GM12891 (cell line): ENCODE measurements around the gene MRM3. TPM values are rescaled to one million over a fixed set of nuclear protein-coding genes. Genes with fewer than 3 reads are reported as not detected.

Source experiments
- DNase-seq: peaks from one replicate; pipeline ENCODE4 v3.0.0; 2011; ENCODE audit warnings: low spot score; ENCODE audit not compliant: insufficient read length
- FAIRE-seq: peaks from 2 replicates; lab custom pipeline; 2011; peaks lifted over from hg19 to GRCh38; lab: Jason Lieb, UNC
- PAX5 ChIP-seq: IDR thresholded peaks from 2 replicates; pipeline ENCODE4 v1.6.1; 2011; ENCODE audit warnings: low read length, moderate library complexity, mild to moderate bottlenecking; ENCODE audit not compliant: insufficient read depth, severe bottlenecking
- POLR2A ChIP-seq: IDR thresholded peaks from 2 replicates; pipeline ENCODE4 v1.6.1; 2011; ENCODE audit warnings: low read depth, low read length, control low read depth
- POLR2AphosphoS5 ChIP-seq: IDR thresholded peaks from 2 replicates; pipeline ENCODE4 v1.6.1; 2011; ENCODE audit warnings: low read depth, low read length, control low read depth
- POU2F2 ChIP-seq: IDR thresholded peaks from 2 replicates; pipeline ENCODE4 v1.6.1; 2011; ENCODE audit warnings: low read depth, mild to moderate bottlenecking, control low read depth, low read length, moderate library complexity
- SPI1 ChIP-seq: IDR thresholded peaks from 2 replicates; pipeline ENCODE4 v1.6.1; 2011; ENCODE audit warnings: low read depth, low read length, control low read depth
- TAF1 ChIP-seq: IDR thresholded peaks from 2 replicates; pipeline ENCODE4 v1.6.1; 2011; ENCODE audit warnings: low read depth, low read length, control low read depth
- polyA plus RNA-seq: library from polyadenylated mRNA; unstranded; fragments of >200 nt; gene quantifications from one replicate; pipeline ENCODE4 v1.2.1, GENCODE V29; 2012; ENCODE audit warnings: low read depth, missing spikeins, inconsistent platforms; ENCODE audit not compliant: missing spikeins

MRM3 gene, protein sequence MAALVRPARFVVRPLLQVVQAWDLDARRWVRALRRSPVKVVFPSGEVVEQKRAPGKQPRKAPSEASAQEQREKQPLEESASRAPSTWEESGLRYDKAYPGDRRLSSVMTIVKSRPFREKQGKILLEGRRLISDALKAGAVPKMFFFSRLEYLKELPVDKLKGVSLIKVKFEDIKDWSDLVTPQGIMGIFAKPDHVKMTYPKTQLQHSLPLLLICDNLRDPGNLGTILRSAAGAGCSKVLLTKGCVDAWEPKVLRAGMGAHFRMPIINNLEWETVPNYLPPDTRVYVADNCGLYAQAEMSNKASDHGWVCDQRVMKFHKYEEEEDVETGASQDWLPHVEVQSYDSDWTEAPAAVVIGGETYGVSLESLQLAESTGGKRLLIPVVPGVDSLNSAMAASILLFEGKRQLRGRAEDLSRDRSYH
- 21.1 TPM for polyA plus RNA-seq

DNA sequence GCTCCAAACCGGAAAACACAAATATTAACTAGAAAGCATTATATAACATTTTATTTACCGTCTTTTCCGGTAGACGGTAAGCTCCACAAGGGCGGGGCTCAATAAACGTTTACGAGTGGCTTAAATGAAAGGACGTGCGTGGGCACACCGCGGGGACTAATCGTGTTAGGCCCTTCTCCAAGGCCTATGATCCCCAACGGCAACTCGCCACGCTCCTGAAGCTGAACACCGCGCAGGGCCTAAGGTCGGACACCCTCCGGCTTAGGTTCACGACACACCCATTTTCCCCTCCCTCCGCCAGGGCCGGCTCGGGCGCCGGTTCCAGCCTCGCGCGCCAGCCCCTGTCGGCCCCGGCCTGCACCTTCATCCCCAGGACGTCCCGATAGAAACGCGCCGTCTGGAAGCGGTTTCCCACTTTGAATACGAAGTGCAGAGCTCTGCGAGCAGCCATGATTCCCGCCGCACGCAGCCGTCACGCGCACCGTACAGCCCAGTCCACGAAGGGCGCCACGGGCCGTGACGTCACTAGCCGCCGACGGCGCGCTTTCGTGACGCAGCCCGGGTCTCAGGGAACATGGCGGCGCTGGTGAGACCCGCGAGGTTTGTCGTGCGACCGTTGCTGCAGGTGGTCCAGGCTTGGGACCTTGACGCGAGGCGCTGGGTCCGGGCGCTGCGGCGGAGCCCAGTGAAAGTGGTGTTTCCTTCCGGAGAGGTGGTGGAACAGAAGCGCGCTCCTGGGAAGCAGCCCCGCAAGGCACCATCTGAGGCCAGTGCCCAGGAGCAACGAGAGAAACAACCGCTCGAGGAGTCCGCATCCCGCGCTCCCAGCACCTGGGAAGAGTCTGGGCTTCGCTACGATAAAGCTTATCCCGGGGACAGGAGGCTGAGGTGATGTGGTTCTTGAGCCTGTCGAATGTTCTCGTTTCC lies at the start of gene MRM3, which contains the start of gene GLOD4:
MRM3 (plus strand) TSS at position 549 of the 927 bp plus-strand sequence; CDS start at position 575, 26 bp downstream.
GLOD4 (minus strand) TSS at position 476 of the 927 bp plus-strand sequence; CDS start at position 451, 25 bp downstream.
- FAIRE-seq (peak; percentile 97), DNase-seq (peak; percentile 97)
- TF ChIP-seq POLR2AphosphoS5 (peak; percentile 90), TAF1 (peak; percentile 91), POLR2A (peak; percentile 90), PAX5 (no peak), POU2F2 (peak; percentile 66), SPI1 (no peak)

GRCh38 chr17:732902-733720 lies 49.0 kb upstream of the MRM3 start:
- FAIRE-seq (peak; percentile 85), DNase-seq (no peak)
- TF ChIP-seq POLR2AphosphoS5 (no peak), TAF1 (no peak), PAX5 (no peak), POLR2A (no peak), POU2F2 (no peak), SPI1 (no peak)

- no peak for DNase-seq
- TF ChIP-seq POLR2A (no peak), SPI1 (no peak), POLR2AphosphoS5 (no peak), POU2F2 (no peak), PAX5 (no peak), TAF1 (no peak)
- FAIRE-seq, result peak; percentile 31
Measured at GRCh38 chr17:733743-734142, 48.4 kb upstream of the MRM3 start.

DNA sequence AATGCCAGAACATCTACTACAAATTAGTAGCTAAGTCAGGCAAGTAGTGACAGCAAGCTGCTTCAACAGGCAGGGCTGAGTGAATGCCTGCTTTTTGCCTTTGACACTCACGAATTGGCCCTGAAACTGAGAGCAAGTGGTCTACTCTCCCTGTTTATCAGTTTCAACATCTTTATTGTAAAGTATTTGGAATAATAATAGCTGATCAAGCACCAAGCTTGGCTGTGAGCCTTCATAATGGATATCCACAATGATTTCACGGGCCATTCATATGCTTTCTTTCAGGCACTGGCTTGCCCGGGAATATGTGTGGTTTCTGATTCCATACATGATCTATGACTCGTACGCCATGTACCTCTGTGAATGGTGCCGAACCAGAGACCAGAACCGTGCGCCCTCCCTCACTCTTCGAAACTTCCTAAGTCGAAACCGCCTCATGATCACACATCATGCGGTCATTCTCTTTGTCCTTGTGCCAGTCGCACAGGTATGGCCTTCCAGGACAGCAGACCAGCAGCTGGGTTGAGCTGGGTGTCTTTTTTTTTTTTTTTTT lies 44.5 kb upstream of the MRM3 start:
- FAIRE-seq (no peak), DNase-seq (no peak)
- TF ChIP-seq TAF1, result no peak
- TF ChIP-seq POLR2AphosphoS5, result no peak
- TF ChIP-seq POLR2A, result no peak
- TF ChIP-seq SPI1, result no peak
- TF ChIP-seq PAX5, result no peak
- no peak for TF ChIP-seq POU2F2

GRCh38 chr17:740240-741017 lies 41.7 kb upstream of the MRM3 start:
- TF ChIP-seq POU2F2, result no peak
- no peak for TF ChIP-seq PAX5
- TF ChIP-seq TAF1, result no peak
- peak; percentile 44; the same call in 1 of the 2 replicates for TF ChIP-seq SPI1
- no peak; the same call in none of the 2 replicates for TF ChIP-seq POLR2AphosphoS5
- TF ChIP-seq POLR2A, result peak; percentile 57; the same call in 1 of the 2 replicates
- FAIRE-seq (peak; percentile 94), DNase-seq (peak; percentile 52)

DNA sequence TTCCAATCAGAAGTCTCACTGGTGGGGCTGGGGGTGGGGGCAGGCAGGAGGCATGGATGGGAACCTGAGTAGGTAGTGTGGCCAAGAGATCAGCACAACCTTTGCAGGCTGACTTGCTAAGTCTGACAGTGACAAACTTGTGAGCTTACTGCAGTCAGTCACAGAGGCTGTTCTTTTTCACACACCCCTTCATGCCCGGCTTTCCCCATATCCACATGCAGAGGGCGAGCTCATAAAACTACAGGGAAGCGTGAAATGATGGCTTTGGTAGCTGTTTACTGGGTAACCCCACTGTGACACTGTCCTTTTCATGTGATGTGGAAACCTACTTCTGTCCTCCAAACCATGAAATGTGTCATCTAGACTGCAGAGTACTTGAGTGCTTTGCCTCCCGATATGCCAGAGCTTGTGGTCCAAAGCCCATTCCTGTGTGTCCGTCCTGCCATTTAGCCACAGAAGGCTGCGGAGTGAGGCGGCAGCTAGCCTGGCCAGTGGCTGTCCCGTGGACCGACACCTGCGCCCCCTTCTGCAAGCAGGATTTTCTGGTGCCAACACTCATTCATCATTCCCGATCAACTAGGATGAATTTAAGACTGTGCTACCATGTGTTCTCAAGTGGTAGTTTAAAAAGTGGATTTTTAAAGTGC lies 39.9 kb upstream of the MRM3 start:
- FAIRE-seq, result no peak
- TF ChIP-seq POLR2AphosphoS5, result peak; percentile 44
- no peak for TF ChIP-seq SPI1
- no peak for TF ChIP-seq TAF1
- TF ChIP-seq PAX5, result no peak
- TF ChIP-seq POLR2A, result no peak; the same call in 1 of the 2 replicates
- TF ChIP-seq POU2F2, result no peak
- DNase-seq, result no peak

- FAIRE-seq, result no peak
- DNase-seq, result no peak
- TF ChIP-seq TAF1 (no peak), SPI1 (no peak), POU2F2 (no peak), POLR2AphosphoS5 (peak; percentile 74), PAX5 (no peak), POLR2A (peak; percentile 54; the same call in 1 of the 2 replicates)
Measured at GRCh38 chr17:743139-743538, 39.0 kb upstream of the MRM3 start.
